Testis (tissue), 3 donors: Measurements from ENCODE around the gene PXMP2. TPM values are rescaled to one million over a fixed set of nuclear protein-coding genes. Genes with fewer than 3 reads are reported as not detected.

Source experiments
- DNase-seq: peaks from one replicate; pipeline ENCODE4 v3.0.0-alpha.2; 2019
- H3K27ac ChIP-seq, 2 donors: fragments of 200-600 bp; sonication (generic); one replicate each; pipeline ENCODE4 v1.5.1; 2019
- H3K27me3 ChIP-seq: fragments of 200-600 bp; sonication (generic); one replicate; pipeline ENCODE4 v1.5.1; 2019
- H3K36me3 ChIP-seq: fragments of 200-600 bp; sonication (generic); one replicate; pipeline ENCODE4 v1.5.1; 2017; ENCODE audit warnings: low read depth; ENCODE audit errors: missing control alignments
- H3K4me1 ChIP-seq: fragments of 200-600 bp; sonication (generic); one replicate; pipeline ENCODE4 v1.5.1; 2019
- H3K4me3 ChIP-seq, 2 donors: fragments of 200-600 bp; sonication (generic); one replicate each; pipeline ENCODE4 v1.5.1; 2017 to 2019
- H3K9me3 ChIP-seq: fragments of 200-600 bp; sonication (generic); one replicate; pipeline ENCODE4 v1.5.1; 2017
- CTCF ChIP-seq, 3 experiments: fragments of 450-650 bp in 2 of 3; fragments of 200-600 bp in 1 of 3; sonication (generic) in 1 of 3; IDR thresholded peaks; one replicate each; pipeline ENCODE4 v1.5.1; 2016 to 2019; ENCODE audit warnings: antibody characterized with exemption in 3 of 3, mild to moderate bottlenecking in 2 of 3, moderate library complexity in 1 of 3
- POLR2A ChIP-seq: fragments of 450-650 bp; IDR thresholded peaks from one replicate; pipeline ENCODE4 v1.6.1; 2017; ENCODE audit warnings: antibody characterized with exemption, mild to moderate bottlenecking, moderate library complexity
- WGBS, 2 donors: methylation state at CpG; one replicate each; pipeline ENCODE4 v1.1.5; 2018; 5-methylcytosine and 5-hydroxymethylcytosine counted together
- intact Hi-C: fragments of 100-400 bp; cut with DNase I; formaldehyde crosslinking; loops from one replicate; pipeline ENCODE4 v1.15.1; 2023; ENCODE audit warnings: low total_unique reads
- polyA plus RNA-seq: library from polyadenylated mRNA; stranded (reverse); fragments of 350-450 nt; fragmentation: Illumina TruSeq; extraction: RNeasy Lipid Tissue Mini Kit (QIAGEN cat#74804); gene quantifications from one replicate; pipeline ENCODE4 v1.2.3, GENCODE V29; 2014; ENCODE audit warnings: low read depth, low replicate concordance; ENCODE audit not compliant: insufficient read depth
- total RNA-seq, 2 donors: library from RNA; depleted of rRNA; stranded (reverse); fragments of >200 nt; gene quantifications; one replicate each; pipeline ENCODE4 v1.2.3, GENCODE V29; 2016

The PXMP2 gene
- total and polyA plus RNA-seq, 3 donors from 2014 or later, result 13.5 to 26.5 (median 16.0) TPM

- no peaks in the 10 kb centered on the region for H3K36me3 ChIP-seq
- WGBS, 2 donors, result 0% methylated on average over 81 of the region's 94 CpGs; no CpG with 5 or more reads in 1 of the 2 donors
Observed at GRCh38 chr12:132710405-132711079, 23.2 kb downstream of the PXMP2 start, which contains the start of gene PGAM5. Gene PGAM5 (plus strand): TSS chr12:132710842. CDS start chr12:132710877, 35 bp downstream.

GRCh38 chr12:132711080-132711843 is 23.9 kb downstream of the PXMP2 start:
- Histone ChIP-seq H3K36me3 (no peaks in the 10 kb centered on the region), H3K27me3 (no peaks in the 10 kb centered on the region), H3K9me3 (no peaks in the 10 kb centered on the region), H3K4me3 (peak overlapping the region; percentile 81 to 88), H3K4me1 (peaks cover 13% of the 10 kb centered on the region), H3K27ac (peak overlapping the region; percentile 57 to 88)
- intact Hi-C loops, result no loop called here
- no peak for DNase-seq
- TF ChIP-seq POLR2A (no peak), CTCF (IDR thresholded peaks at IDR 0.05) (no peak)
- WGBS, 2 donors, result 10 to 16% methylated on average over 20 to 31 of the region's 59 CpGs

More at GRCh38 chr12:132710405-132711079, 23.2 kb downstream of the PXMP2 start, which contains the start of gene PGAM5:
- Histone ChIP-seq H3K27me3 (no peaks in the 10 kb centered on the region), H3K9me3 (no peaks in the 10 kb centered on the region), H3K4me3 (peak within 1 kb of the TSS; percentile 81 to 88), H3K27ac (peak within 1 kb of the TSS; percentile 86 to 88), H3K4me1 (peaks cover 13% of the 10 kb centered on the region)
- peak; percentile 84 for DNase-seq
- no peak for TF ChIP-seq CTCF (IDR thresholded peaks at IDR 0.05)
- intact Hi-C loops, result no loop called here

- DNase-seq, result no peak
- intact Hi-C loops, result no loop called here
- no peak for TF ChIP-seq CTCF (IDR thresholded peaks at IDR 0.05)
- no peak for TF ChIP-seq POLR2A
- no peaks in the 10 kb centered on the region for H3K9me3 ChIP-seq
- H3K36me3 ChIP-seq, result no peaks in the 10 kb centered on the region
- peaks cover 13% of the 10 kb centered on the region for H3K4me1 ChIP-seq
- WGBS, 2 donors, result 79 to 84% methylated on average over 2 of the region's 2 CpGs
- no peaks in the 10 kb centered on the region for H3K27me3 ChIP-seq
- no peak overlapping the region for H3K4me3 ChIP-seq
- no peak overlapping the region for H3K27ac ChIP-seq
Observed at GRCh38 chr12:132713123-132713522, 25.7 kb downstream of the PXMP2 start.

GRCh38 chr12:132715874-132716273 is 28.5 kb downstream of the PXMP2 start:
- no peaks in the 10 kb centered on the region for H3K36me3 ChIP-seq
- H3K9me3 ChIP-seq, result no peaks in the 10 kb centered on the region
- H3K27me3 ChIP-seq, result no peaks in the 10 kb centered on the region
- H3K4me3 ChIP-seq, result no peak overlapping the region
- TF ChIP-seq CTCF (IDR thresholded peaks at IDR 0.05) (no peak), POLR2A (no peak)
- H3K4me1 ChIP-seq, result peaks cover 8% of the 10 kb centered on the region
- DNase-seq, result no peak
- H3K27ac ChIP-seq, result no peak overlapping the region
- intact Hi-C loops, result no loop called here
- WGBS, 2 donors, result 94 to 97% methylated on average over 6 to 9 of the region's 9 CpGs
